ENCODE data around the gene LNPEP.

Gene LNPEP

GRCh38 chr5:96942078-96942477 lies 6.2 kb downstream of the LNPEP start:
- TF ChIP-seq POLR2AphosphoS5 (IDR thresholded peaks at IDR 0.05; ENCODE audit: borderline replicate concordance, low read depth, low read length): no peak
- DNase-seq (ENCODE audit: low read depth, low spot score): no peak
- H3K27ac ChIP-seq: no peak overlapping the region

DNA sequence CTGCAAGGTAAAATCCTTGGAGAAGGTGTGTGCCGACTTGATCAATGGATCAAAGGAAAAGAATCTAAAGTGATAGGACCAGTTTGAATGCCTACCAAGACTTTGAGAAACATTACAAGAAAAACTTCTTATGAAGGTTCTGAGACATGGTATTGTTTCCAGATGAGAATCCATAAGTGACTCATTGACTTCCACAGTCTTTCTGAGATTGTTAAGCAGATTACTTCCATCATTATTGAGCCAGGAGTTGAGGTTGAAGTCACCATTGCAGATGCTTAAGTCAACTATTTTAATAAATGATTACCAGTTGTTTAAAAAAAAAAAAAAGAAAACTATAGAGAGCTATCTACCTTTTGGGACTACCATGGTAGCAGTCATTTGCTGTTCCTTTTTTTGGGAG lies 7.0 kb downstream of the LNPEP start:
- H3K9me3 ChIP-seq (ENCODE audit: low read depth, low read length): no peaks in the 10 kb centered on the region
- no peak overlapping the region for H3K4me3 ChIP-seq
- DNase-seq (ENCODE audit: low read depth, low spot score): no peak
- no peak overlapping the region for H3K27ac ChIP-seq
- TF ChIP-seq EZH2 (IDR thresholded peaks at IDR 0.05) (no peak), POLR2AphosphoS5 (IDR thresholded peaks at IDR 0.05; ENCODE audit: borderline replicate concordance, low read depth, low read length) (no peak), FOXP2 (optimal IDR thresholded peaks at IDR 0.05; ENCODE audit: control extremely low read depth, extremely low read length, insufficient read depth) (no peak)
- no peaks in the 10 kb centered on the region for H3K36me3 ChIP-seq (ENCODE audit: insufficient read depth, low read length)
- no peak overlapping the region for H3K9ac ChIP-seq (ENCODE audit: insufficient read length)

More at GRCh38 chr5:96942078-96942477, 6.2 kb downstream of the LNPEP start:
- no peaks in the 10 kb centered on the region; the same call in 1 of the 2 replicates for H3K9me3 ChIP-seq (ENCODE audit: low read depth, low read length)
- no peak overlapping the region for H3K9ac ChIP-seq (ENCODE audit: insufficient read length)
- H3K36me3 ChIP-seq (ENCODE audit: insufficient read depth, low read length): no peaks in the 10 kb centered on the region
- H3K4me3 ChIP-seq: no peak overlapping the region

GRCh38 chr5:96943799-96944198 lies 7.9 kb downstream of the LNPEP start:
- no peak overlapping the region for H3K4me3 ChIP-seq
- DNase-seq (ENCODE audit: low read depth, low spot score): no peak
- H3K27ac ChIP-seq: no peak overlapping the region
- no peaks in the 10 kb centered on the region for H3K36me3 ChIP-seq (ENCODE audit: insufficient read depth, low read length)
- H3K9me3 ChIP-seq (ENCODE audit: low read depth, low read length): peaks cover 3% of the 10 kb centered on the region
- no peak overlapping the region for H3K9ac ChIP-seq (ENCODE audit: insufficient read length)
- TF ChIP-seq FOXP2 (optimal IDR thresholded peaks at IDR 0.05; ENCODE audit: control extremely low read depth, extremely low read length, insufficient read depth) (no peak), EZH2 (IDR thresholded peaks at IDR 0.05) (no peak)

DNA sequence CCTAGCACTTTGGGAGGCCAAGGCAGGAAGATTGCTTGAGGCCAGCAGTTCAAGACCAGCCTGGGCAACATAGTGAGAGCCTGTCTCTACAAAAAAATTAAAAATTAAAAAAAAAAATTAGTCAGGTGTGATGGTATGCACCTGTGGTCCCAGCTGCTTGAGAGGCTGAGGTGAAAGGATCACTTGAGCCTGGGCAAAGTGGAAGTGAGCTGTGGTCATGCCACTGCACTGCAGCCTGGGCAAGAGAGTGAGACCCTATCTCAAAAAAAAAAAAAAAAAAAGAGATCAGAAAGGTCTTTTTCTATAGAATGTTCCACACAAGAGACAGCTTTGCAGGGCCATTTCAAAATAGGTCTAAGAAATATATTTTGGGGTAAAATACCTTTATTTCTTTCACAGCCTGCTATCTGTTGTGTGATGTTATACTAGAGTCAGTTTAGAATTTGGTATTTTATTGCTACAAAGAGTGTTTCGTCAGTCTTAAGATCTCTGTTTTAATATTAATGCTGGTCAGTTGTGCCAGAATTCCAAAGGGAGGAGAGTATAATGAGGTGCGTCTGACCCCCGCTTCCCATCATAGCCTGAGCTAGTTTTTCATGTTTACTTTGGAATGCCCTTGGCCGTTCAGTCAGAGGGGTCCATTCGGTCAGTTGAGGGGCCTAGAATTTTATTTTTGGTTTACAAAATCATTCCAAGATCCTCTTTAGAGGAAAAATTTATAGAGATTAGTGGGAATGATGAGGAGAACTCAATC lies 9.4 kb downstream of the LNPEP start:
- Histone ChIP-seq H3K9ac (ENCODE audit: insufficient read length) (no peak overlapping the region), H3K27ac (no peak overlapping the region), H3K4me3 (no peak overlapping the region), H3K36me3 (ENCODE audit: insufficient read depth, low read length) (no peaks in the 10 kb centered on the region), H3K9me3 (ENCODE audit: low read depth, low read length) (peaks cover 7% of the 10 kb centered on the region)
- TF ChIP-seq EZH2 (IDR thresholded peaks at IDR 0.05): no peak
- no peak for TF ChIP-seq POLR2AphosphoS5 (IDR thresholded peaks at IDR 0.05; ENCODE audit: borderline replicate concordance, low read depth, low read length)
- no peak for TF ChIP-seq FOXP2 (optimal IDR thresholded peaks at IDR 0.05; ENCODE audit: control extremely low read depth, extremely low read length, insufficient read depth)
- DNase-seq (ENCODE audit: low read depth, low spot score): no peak

DNA sequence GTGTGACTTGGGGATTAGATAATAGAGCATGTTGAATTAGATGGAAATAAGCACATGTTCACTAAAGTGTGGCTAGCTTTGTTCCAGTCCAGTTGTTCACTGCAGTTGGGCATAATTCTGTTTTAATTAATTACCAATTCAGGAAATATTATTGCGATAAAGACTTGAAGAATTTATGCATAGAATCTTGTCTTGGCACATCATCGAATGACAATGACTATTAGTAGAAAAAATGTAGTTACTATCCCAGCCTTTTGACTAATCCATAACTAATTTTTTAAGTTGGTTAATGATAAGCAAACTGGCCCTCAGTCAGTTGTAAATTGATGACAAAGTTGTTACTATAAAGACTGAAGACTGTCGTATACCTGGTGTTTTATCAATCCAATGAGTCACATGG lies 10.5 kb downstream of the LNPEP start:
- H3K9ac ChIP-seq (ENCODE audit: insufficient read length): no peak overlapping the region
- TF ChIP-seq FOXP2 (optimal IDR thresholded peaks at IDR 0.05; ENCODE audit: control extremely low read depth, extremely low read length, insufficient read depth) (no peak), EZH2 (IDR thresholded peaks at IDR 0.05) (no peak), POLR2AphosphoS5 (IDR thresholded peaks at IDR 0.05; ENCODE audit: borderline replicate concordance, low read depth, low read length) (no peak)
- H3K4me3 ChIP-seq: no peak overlapping the region
- no peak for DNase-seq (ENCODE audit: low read depth, low spot score)
- peaks cover 7% of the 10 kb centered on the region for H3K9me3 ChIP-seq (ENCODE audit: low read depth, low read length)
- H3K27ac ChIP-seq: no peak overlapping the region
- H3K36me3 ChIP-seq (ENCODE audit: insufficient read depth, low read length): no peaks in the 10 kb centered on the region

DNA sequence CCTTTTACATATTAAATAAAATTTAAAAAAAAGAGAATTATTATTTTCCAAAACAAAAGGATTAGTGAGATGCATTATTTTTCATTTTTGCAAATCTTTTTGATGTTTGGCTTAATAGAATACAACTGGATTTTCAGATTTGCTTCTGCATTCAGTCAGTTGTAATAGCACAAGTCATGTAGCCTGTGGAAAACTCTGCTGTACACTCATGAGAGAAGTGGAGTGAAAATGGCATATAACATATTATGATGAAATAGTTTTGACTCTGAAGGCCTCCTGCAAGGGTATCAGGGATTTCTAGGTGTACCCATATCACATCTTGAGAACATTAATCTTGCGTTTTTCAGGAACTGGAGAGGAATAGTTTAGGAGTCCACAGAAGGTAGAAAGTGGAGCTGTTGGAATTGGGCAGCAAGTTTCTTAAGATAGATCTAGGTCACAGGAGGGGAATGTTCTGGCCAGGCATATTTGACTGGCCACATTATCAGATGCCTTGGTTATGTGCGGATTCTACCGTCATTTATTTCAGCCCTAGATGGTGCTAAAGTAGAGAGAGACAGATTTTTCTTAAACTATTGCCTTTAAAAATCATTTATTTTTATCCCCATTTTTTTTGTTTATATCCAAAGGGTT lies 16.4 kb downstream of the LNPEP start:
- Histone ChIP-seq H3K9me3 (ENCODE audit: low read depth, low read length) (peaks cover 7% of the 10 kb centered on the region), H3K36me3 (ENCODE audit: insufficient read depth, low read length) (no peaks in the 10 kb centered on the region), H3K4me3 (no peak overlapping the region), H3K9ac (ENCODE audit: insufficient read length) (no peak overlapping the region), H3K27ac (no peak overlapping the region)
- TF ChIP-seq POLR2AphosphoS5 (IDR thresholded peaks at IDR 0.05; ENCODE audit: borderline replicate concordance, low read depth, low read length): no peak
- TF ChIP-seq EZH2 (IDR thresholded peaks at IDR 0.05): no peak
- no peak for TF ChIP-seq FOXP2 (optimal IDR thresholded peaks at IDR 0.05; ENCODE audit: control extremely low read depth, extremely low read length, insufficient read depth)
- no peak for DNase-seq (ENCODE audit: low read depth, low spot score)

DNA sequence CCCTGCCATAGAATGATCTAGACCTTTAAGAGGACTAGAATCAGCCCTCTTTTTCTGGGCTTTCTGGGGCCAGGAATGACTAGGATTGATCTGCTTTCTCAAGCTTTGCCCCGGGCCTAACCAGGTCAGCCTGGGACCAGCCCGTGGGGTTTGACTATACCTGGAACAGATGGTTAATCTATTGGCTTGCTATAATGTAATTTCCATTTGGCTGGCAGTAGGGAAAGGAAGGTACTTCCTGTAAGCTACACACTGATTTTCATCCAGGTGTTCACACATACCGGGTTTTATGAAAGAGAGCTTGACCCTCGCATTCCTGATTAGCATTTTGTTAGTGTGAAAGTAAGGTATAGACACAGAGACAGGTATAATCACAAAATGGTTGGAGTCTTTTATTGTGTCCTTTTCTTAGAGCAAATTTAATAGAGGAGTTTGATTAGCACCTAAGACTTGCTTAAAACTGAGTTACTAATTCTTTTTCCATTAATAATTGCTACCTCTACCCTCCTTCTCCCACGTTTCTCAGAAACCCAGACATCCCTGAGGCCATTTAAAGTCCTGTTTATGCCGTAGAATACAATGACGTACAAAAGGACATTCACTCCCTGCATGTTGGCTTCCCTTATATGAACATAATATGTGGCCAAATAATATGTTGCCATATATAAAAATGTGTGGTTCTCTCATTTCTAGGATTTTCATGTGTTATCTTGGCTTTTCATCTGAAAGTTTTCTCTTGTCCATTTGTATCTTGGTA lies 17.3 kb downstream of the LNPEP start:
- Histone ChIP-seq H3K36me3 (ENCODE audit: insufficient read depth, low read length) (no peaks in the 10 kb centered on the region), H3K27ac (no peak overlapping the region), H3K9ac (ENCODE audit: insufficient read length) (no peak overlapping the region), H3K4me3 (no peak overlapping the region), H3K9me3 (ENCODE audit: low read depth, low read length) (peaks cover 7% of the 10 kb centered on the region)
- DNase-seq (ENCODE audit: low read depth, low spot score): no peak
- TF ChIP-seq FOXP2 (optimal IDR thresholded peaks at IDR 0.05; ENCODE audit: control extremely low read depth, extremely low read length, insufficient read depth) (no peak), POLR2AphosphoS5 (IDR thresholded peaks at IDR 0.05; ENCODE audit: borderline replicate concordance, low read depth, low read length) (no peak), EZH2 (IDR thresholded peaks at IDR 0.05) (no peak)

DNA sequence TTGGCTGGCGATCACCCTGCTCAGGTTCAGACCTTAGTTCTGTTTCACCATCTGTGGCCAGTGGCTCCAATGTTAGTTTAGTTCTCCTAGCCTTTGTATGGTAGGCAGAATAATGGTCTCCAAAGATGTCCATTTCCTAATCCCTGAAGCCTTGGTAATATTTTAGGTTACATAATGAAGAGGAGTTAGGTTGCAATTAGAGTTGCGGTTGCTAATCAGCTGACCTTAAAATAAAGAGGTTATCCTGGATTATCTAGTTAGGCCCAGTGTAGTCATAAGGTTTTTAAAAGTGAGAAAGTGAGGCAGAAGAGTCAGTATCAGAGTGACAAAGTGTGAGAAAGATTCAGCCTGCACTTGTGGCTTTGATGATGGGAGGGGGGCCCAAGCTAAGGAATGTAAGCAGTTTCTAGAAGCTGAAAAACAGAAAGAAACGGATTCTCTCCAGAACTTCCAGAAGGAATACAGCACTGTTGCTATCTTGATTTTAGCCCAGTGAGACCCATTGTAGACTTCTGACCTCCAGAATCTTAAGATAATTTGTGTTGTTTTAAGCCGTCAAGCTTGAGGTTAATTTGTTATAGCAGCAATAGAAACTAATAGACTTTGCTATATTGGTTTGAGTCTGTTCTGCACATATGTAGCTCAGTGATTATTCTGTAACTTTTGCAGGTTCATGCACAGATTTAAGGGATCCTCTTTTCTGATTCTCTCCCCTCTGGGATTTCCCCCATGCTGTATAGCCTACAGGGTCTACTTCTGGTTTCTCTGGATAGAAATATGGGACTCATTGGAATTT lies 21.6 kb downstream of the LNPEP start:
- DNase-seq (ENCODE audit: low read depth, low spot score): no peak
- no peak overlapping the region for H3K4me3 ChIP-seq
- TF ChIP-seq EZH2 (IDR thresholded peaks at IDR 0.05): no peak
- no peak for TF ChIP-seq FOXP2 (optimal IDR thresholded peaks at IDR 0.05; ENCODE audit: control extremely low read depth, extremely low read length, insufficient read depth)
- no peak for TF ChIP-seq POLR2AphosphoS5 (IDR thresholded peaks at IDR 0.05; ENCODE audit: borderline replicate concordance, low read depth, low read length)
- no peaks in the 10 kb centered on the region for H3K9me3 ChIP-seq (ENCODE audit: low read depth, low read length)
- H3K9ac ChIP-seq (ENCODE audit: insufficient read length): no peak overlapping the region
- no peaks in the 10 kb centered on the region for H3K36me3 ChIP-seq (ENCODE audit: insufficient read depth, low read length)
- no peak overlapping the region; the same call in 1 of the 2 replicates for H3K27ac ChIP-seq

Measured in SK-N-MC (cell line).